Adrenal gland (tissue), 5 donors: Measurements from ENCODE around the gene GP1BA.

ENCODE experiments used
- POLR2A ChIP-seq, 2 donors: fragments of 450-650 bp; IDR thresholded peaks; one replicate each; pipeline ENCODE4 v1.6.1; 2017; ENCODE audit warnings: antibody characterized with exemption in 2 of 2, mild to moderate bottlenecking in 2 of 2, moderate library complexity in 1 of 2
- TF ChIP-seq, protein P1 (sequence below), 6 experiments: fragments of 450-650 bp in 4 of 6; fragments of 200-600 bp in 2 of 6; sonication (generic) in 1 of 6; IDR thresholded peaks; 1 replicate in 5 of 6; 2 replicates in 1 of 6; pipeline versions ENCODE4 v1.5.1 to v1.8.0; 2016 to 2021; ENCODE audit warnings: antibody characterized with exemption in 6 of 6, mild to moderate bottlenecking in 2 of 6, moderate library complexity in 1 of 6
- donor health status: DM: no; HTN: no; CAD: no.

DNA sequence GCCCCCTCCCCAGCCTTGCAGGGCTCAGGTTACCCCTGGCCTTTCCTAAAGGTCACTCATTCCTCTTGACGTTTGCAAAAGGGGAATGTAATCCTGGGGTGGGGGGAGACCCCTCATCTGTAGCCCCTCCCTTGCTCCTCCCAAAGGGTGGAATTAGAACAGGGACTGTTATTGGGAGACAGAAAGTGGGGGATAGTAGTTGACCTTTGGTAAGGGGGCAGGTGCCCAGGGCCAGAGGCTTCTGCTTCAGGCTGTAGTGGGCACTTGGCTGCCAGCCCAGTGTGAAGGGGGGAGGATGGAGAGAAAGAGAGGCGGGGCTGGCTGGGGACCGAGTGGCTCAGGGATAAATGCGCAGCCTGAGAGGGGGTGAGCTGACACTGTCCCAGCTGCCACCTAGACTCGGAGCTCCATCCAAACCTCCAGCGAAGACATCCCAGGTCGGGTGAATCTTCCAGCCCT is 18.7 kb downstream of the GP1BA start, which contains the start of gene ENO3:
- TF ChIP-seq, protein P1, sequence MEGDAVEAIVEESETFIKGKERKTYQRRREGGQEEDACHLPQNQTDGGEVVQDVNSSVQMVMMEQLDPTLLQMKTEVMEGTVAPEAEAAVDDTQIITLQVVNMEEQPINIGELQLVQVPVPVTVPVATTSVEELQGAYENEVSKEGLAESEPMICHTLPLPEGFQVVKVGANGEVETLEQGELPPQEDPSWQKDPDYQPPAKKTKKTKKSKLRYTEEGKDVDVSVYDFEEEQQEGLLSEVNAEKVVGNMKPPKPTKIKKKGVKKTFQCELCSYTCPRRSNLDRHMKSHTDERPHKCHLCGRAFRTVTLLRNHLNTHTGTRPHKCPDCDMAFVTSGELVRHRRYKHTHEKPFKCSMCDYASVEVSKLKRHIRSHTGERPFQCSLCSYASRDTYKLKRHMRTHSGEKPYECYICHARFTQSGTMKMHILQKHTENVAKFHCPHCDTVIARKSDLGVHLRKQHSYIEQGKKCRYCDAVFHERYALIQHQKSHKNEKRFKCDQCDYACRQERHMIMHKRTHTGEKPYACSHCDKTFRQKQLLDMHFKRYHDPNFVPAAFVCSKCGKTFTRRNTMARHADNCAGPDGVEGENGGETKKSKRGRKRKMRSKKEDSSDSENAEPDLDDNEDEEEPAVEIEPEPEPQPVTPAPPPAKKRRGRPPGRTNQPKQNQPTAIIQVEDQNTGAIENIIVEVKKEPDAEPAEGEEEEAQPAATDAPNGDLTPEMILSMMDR (IDR thresholded peaks at IDR 0.05): no peak
- TF ChIP-seq POLR2A (IDR thresholded peaks at IDR 0.05): no peak
